ENCODE results near the gene SLC40A1.
A peak's percentile ranks its signal among the peaks of the same experiment; 100 is the strongest.

SLC40A1 gene

DNA sequence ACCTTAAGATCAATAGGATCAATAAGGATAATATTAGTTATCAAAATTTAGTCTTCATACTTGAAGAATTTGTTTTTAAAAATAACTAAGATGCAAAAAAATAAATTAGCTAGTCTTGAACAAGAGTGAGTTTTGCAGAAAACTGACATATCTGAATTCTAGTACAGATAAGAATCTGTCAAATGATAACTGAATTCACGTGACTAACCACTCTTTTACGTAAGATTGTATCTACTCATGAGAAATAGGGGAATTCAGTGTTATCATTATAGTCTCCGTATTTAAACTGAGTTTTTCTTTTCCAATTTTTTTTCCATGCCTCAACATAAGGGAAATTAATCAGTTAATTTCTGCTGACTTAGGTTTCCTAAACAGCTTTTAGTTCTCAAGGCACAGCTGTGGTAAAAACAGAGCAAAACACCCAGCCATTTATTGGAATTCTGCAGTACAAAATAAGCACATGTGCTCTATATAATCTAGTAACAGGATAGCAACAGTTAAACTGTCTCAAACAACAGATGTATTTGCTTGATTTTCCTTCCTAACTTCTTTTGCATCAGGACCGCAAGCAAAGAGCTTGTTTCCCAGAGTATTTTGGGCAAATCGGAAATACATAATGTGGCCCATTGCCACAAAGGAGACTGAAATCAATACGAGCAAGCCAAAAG is 19.1 kb downstream of the SLC40A1 start:
- no peak for FAIRE-seq

DNA sequence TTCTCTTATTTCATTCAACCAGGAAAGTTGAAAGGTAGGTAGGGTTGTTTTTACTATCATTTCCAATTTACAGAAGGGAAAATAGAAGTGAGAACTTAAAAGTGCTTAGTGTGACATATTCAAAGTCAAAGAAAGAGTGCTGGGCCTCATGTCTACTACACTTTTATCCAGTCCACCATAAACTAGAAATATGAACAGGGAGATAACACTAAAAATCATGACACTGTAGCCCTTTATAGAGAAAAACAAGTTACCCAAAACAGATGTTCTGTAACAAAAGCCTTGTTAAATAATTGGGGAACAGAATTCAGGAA is 20.4 kb downstream of the SLC40A1 start:
- no peak for FAIRE-seq

DNA sequence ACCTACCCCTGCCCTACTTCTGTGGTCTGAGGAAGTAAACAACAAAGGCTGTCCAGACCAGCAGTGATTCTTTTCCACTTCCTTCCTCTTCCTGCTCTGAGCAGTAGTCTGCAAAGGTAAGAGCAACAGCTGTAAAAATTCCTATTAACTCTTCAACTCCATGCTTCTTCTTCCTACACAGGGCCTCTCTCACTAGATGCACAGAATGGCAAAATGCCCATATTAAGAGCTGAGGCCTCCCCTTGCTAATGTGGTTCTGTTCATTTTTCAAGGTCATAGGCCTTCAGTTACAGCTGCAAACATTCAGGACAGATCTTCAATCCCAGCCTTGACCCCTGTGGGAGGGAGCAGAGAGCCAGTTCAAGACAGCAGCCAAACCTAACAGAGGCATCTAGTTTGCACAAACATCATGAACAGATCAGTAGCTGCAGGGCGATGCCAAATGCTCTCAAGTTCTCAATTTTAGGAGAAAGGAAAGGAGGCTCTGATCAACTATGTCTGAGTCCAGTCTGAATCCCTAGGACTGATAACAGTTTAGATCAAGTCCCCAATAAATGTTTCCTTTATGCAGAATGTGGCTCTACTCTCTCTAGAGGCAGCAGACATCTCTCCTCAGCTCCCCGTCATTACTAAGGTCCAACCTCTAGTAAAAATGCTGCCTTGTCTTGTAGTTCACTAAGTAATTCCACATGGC is 20.9 kb downstream of the SLC40A1 start:
- no peak for FAIRE-seq

GRCh38 chr2:189558516-189559272 is 21.9 kb downstream of the SLC40A1 start:
- FAIRE-seq = no peak

- peak; percentile 53 for FAIRE-seq
Measured at GRCh38 chr2:189557373-189557772, 23.2 kb downstream of the SLC40A1 start.

DNA sequence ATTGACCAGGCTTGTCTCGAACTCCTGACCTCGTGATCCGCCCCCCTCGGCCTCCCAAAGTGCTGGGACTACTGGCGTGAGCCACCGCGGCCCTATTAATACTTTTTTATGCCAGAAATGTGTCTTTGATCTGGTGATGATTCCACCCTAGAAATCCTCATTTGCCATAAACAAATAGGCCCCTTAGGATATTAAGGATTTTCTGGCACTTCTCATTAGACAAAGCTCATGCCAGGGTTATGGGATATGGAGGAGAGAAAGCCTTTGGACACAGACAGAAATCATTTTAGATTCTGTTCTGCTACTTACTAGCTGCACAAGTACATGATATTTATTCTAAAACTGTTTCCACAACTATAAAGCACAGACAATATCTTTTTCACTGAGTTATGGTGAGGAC is 24.1 kb downstream of the SLC40A1 start:
- FAIRE-seq = no peak

- FAIRE-seq = no peak
Measured at GRCh38 chr2:189555232-189555631, 25.4 kb downstream of the SLC40A1 start.

GRCh38 chr2:189553504-189554088 is 27.0 kb downstream of the SLC40A1 start:
- FAIRE-seq = no peak

DNA sequence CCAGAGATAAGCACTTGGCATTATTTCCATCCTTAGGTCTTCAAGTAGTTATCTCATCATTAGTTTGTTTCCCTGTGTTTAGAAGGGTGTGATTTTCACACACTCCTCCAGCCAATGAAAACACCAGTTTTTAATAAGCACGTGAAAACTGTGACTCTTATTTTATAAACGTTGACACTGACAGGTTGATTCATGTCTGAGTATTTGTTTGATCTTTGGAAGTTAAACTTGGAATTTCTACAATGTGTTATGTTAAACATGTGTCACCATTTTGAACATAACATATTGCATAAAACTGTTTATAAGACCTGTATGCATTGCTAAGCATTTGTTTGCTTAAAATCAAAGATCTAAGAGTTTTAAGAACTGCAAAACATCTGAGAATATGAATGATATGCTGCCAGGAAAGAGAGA is 27.6 kb downstream of the SLC40A1 start:
- FAIRE-seq = no peak

DNA sequence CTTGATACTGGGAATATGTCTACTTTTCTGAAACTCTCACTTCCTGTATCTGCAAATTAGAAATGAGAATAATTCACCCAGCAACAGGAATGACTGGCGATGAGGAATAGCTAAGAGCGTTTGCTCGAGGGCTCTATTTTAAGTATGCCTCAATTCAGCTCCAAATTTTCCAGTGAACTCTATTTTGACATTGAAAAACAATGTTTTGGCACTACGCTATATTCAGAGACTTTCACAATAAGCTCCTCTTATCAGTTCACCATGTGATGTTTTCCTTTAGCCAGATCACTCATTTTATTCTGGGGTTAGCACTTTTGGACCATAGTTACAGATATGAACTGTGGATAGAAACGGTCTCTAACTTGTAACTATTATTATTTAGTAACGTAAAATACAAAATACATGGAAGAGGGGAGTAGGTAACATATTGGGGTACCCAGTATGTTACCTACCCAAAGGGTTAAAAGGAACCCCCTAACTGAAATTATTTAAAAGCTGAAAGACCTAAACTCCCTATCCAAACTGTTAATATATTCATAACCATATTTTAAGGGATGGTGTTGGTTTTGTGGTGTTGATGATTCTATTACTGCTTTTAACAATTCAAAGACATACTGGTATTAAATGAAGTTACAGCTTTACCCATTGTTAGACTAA is 28.1 kb downstream of the SLC40A1 start:
- no peak for FAIRE-seq

DNA sequence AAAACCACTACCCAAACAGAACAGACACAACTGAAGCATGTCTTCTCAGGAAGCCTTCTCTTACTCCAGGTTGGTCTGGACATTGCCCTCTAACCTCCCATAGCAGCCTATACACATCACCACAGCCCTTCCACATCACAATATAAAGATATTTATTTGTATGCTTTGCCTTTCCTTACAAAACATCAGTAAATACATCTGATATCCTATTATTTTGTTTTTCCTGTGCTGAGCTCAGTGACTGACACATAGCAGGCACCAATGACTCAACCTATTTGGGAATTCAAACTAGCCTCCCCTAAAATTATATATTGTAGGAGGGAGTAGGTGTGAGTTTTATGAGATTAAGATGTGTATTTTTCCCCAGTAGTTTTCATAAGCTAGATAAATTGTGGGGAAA is 28.8 kb downstream of the SLC40A1 start:
- FAIRE-seq = no peak

DNA sequence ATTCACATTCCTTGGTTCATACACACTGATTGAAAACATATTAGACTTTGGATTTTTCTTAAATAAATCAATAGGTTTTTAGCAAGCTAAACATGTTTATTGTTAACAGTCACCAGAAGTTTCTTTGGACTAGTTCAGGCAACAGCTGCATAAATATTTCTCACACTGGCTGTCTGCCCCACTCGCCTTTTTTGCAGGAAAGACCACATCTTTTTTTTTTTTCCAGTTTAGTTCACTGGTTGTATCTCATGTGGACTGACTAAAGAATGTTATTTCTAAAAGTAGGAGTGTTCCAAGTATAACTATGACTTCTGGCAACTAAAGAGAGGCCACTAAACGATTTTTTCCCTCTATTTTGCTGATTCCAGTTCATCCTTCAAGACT is 31.1 kb downstream of the SLC40A1 start:
- no peak for FAIRE-seq

- FAIRE-seq = no peak
Measured at GRCh38 chr2:189548666-189549448, 31.7 kb downstream of the SLC40A1 start.

DNA sequence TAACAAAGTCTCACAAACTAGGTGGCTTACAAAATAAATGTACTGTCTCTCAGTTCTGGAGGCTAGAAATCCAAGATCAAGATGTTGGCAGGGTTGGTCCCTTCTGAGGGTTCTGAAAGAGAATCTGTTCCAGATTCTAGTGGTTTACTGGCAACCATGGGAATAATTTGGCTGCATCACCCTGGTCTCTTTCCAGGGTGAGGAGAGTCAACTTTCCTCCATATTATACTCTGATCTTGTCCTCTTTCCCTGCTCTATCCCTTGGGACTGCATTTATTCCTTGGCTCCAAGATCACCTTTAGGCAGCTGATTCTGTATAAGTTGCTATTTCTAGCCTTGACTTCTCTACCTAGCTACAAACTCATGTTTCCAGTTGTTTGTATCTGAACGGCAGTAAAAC is 35.2 kb downstream of the SLC40A1 start:
- no peak for FAIRE-seq

GRCh38 chr2:189544318-189545042 is 36.1 kb downstream of the SLC40A1 start:
- FAIRE-seq = no peak

DNA sequence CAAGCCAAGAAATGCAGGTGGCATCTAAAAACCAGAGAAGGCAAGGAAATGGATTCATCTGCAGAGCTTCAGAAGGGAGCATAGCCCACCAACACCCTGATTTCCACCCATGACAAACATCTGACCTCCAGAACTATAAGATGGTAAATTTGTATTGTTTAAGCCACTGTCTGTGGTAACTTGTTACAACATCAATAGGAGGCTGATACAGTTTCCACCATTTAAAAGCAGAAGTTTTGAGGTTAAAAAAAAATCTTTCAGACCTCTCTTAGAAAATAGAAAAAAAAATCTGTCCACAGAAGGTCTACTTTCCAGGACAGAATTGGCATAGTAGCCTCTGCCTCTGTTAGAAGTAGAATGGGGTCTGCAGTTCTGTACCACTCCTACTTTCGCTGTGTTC is 37.2 kb downstream of the SLC40A1 start:
- no peak for FAIRE-seq

DNA sequence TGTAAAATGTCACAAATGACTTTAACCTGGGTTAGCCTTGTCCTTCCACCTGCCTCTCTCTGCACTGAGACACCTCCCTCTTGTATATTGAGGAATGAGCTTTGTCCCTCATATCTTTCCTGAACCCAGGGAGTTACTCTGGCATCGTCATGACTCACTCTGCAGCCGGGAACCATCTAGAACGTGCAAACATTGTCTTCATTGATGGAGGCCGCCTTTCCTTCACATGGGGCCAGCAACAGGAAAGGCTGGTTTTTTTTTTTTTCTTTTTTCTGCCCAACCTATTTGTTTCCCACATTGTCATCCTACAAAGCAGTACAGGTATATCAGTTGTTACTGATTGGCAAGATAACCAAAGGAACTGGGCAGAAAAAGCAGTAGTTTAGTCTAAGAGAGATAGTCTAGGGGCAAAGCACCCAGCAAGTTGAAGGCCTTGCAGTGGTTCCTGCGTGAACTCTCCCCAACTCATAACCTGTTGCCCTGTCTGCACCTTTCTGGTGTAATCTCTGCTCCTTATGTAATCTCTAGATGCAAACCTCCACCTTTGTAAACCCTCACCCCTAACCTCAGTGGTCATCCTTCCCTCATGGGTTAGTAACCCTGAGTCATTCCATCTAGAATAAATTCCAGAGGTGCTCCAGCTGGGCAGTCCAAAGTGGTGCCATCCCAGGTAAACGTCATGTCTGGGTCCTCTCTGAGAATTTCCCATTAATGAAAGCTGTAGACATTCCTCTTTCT is 38.3 kb downstream of the SLC40A1 start:
- FAIRE-seq = no peak

- FAIRE-seq = no peak
Measured at GRCh38 chr2:189541591-189541990, 39.0 kb downstream of the SLC40A1 start.

DNA sequence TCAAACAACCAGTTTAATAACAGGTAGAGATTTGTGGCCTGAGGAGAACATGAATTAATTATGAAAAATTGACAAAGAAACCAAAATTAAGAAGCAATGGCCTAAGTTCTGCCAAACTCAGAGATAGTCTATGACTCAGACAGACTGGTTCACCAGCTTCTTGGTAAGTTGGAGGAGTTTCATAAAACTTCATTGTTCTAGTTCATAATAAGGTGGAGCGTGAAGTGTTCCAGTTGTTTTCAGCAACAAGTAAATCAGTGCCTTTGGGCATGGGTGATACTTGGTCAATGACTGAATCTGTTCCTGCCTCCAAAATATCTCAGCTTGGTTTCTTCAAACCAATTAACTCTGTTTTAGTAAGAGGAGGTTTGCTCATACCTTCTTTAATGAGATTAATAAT is 40.0 kb downstream of the SLC40A1 start:
- FAIRE-seq = no peak

DNA sequence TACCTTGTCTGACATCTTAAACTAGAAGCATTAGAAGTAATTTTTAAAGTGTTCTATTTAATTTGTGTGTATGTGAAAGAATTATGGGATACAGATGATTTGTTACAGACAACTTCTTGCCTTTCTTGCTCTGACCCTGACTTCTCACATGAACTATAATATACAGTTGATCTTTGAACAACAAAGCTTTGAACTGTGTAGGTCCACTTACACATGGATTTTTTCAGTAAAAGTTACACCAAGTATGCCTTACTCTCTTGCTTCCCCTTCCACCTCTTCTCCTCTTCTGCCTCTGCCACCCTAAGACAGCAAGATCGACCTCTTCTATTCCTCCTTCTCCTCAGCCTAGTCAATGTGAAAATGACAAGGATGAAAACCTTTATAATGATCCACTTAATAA is 42.2 kb downstream of the SLC40A1 start:
- FAIRE-seq = no peak

DNA sequence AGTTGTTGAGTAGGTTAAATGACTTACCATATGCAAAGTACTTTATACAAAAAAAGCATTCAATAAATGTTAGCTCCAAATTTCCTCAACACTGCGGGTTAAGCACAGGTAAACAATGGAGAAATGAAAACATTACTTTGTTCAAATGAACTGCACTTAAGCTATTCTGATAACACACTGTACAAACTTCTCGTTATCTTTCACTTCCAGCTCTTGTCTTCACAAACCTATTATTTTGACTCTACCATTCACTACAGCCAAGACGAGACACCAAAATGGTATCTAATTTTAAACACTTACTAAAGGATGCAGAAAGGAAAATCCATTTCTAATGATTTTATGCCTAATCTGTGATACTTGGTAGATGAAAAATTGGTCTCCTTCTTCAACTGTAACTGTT is 43.8 kb downstream of the SLC40A1 start:
- FAIRE-seq = no peak

Data from colon (tissue), 2 donors.